Activated naive CD8-positive, alpha-beta T cell treated with anti-CD3 and anti-CD28 coated beads, Interleukin-2, amount 50 U/mL, for 16 hours (primary cell): Measurements from ENCODE around the gene ZC3HAV1.
A peak's percentile ranks its signal among the peaks of the same experiment; 100 is the strongest.
"Not testable (repeated sequence)": the region's sequence is repeated elsewhere in the genome, so short reads cannot be mapped to it uniquely, and the experiment has no call there.

ENCODE experiments used
- DNase-seq: peaks from one replicate; pipeline ENCODE4 v3.0.0-alpha.2; 2020; ENCODE audit warnings: low read depth, low spot score

Gene ZC3HAV1

GRCh38 chr7:139087212-139087611 is 22.3 kb downstream of the ZC3HAV1 start:
- no peak for DNase-seq

DNA sequence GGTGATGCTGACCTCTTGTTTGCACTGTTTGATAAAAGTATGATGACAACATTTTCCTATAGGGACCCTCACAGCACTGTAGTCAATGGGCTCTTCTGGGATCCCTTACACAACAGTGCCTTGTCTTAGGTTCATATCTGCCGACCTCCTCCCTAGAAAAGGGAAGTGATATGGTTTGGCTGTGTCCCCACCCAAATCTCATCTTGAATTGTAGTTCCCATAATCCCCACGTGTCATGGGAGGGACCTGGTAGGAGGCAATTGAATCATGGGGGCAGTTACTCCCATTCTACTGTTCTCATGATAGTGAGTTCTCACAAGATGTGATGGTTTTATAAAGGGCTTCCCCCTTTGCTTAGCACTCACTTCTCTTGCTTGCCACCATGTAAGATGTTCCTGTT is 23.1 kb downstream of the ZC3HAV1 start:
- DNase-seq = no peak

- no peak for DNase-seq
These were observed 24.8 kb downstream of the ZC3HAV1 start for GRCh38 chr7:139084709-139085108.

GRCh38 chr7:139081584-139081983 is 27.9 kb downstream of the ZC3HAV1 start:
- no peak for DNase-seq

DNA sequence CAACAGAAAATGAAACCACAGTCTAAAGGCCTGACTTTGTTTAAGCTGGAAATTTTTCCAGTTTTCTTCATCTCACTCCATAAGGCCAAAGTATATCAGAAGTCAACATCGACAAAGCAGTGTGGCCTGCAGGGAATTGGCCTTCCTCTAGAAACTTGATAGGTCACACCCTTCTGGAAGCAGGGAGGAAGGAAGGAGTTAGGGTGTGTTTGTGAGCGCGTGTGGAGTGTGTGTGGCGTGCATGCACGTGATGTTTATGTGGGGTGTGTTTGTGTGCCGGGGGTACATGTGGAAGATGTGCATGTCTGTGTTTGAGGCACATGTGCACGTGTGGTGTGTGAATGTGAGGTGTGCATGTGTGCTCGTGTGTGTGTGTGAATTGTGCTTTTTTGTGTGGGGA is 28.6 kb downstream of the ZC3HAV1 start:
- no peak for DNase-seq

DNA sequence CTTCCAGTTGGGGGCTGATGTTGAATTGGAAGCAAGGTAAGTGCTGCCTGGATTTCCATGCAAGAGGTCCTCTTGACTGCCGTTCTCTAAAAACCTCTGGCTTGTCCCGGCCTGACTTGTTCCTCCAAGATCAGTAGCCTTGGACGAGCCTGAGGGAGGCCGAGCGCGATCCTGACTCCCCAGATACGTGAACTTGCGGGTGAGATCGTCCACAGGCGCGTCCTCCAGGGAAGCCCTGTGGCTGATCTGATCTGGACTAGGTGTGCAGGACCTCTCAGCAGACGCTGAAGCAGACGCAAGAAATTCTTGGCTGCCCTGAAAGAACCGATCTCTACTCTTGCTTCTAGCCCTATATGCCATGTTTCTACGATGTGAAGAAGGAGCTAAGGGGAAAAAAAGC is 29.7 kb downstream of the ZC3HAV1 start:
- no peak for DNase-seq

DNA sequence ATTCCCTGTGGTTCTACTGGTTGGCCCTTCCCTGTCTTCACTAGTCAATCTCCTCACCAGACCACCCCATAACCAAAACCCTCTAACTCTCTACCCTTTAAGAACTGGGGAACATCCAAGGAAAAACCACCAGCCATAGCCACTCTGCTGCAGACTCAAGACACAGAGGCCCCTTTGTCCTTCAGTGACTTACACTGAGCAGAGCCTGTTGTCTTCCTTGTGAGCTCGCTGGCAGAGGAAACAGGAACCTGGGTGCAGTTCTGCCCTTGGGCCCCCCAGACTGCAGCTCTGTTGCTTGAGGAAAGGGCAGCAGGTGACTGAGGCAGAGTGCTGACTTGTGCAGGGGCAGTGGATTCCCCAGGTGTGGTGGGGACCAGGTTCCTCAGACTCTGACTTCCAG is 30.6 kb downstream of the ZC3HAV1 start:
- no peak for DNase-seq

- no peak for DNase-seq
These were observed 31.1 kb downstream of the ZC3HAV1 start for GRCh38 chr7:139078399-139078798.

DNA sequence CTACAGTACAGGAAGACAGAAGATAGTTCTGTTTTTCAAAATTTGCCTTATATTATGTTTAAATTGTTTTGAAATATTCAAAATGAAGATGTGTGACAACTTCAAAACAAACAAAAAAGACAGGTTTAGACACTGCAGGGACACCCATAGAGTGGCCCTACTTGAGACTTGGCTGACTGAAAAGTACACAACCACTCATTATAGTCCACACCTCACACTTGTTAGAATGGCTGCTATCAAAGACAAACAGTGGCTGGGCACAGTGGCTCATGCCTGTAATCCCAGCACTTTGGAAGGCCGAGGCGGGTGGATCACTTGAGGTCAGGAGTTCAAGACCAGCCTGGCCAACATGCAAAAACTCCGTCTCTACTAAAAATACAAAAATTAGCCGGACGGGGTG is 31.8 kb downstream of the ZC3HAV1 start:
- DNase-seq = not testable (repeated sequence)

DNA sequence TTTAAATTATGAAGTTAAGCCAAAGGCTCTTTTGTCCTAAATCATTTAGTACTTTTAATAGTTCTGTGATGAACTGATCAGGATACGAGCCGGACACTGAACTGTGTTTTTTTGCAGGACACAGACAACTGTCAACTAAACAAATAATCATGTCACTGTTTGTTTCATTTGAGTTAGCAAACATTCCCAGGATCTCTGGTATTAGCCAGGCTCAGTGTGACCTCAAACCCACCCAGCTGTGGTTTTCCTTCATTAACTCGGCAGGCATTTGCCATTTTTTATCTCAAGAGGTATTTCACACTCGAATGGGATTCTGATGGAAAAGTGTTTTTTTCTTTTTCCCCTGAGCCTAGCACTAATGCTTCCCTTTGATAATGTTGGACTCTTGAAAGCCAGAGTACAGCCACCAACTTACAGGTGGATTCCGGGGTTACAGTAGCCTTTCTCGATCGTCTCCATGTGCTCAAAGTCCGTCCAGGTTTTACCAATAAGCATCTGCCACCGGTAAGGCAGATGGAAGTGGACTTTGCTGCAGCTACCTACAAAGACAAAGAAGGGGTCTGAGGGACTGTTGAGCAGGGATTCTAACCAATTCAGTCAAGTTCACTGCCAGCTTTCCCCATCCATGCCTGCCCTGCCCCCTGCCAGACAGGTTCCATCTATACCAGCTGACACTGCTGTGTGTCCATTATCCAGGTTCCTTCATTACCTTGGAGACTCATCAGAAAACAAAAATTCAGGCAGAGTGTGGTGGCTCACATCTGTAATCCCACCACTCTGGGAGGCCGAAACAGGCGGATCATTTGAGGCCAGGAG is 33.4 kb downstream of the ZC3HAV1 start:
- no peak for DNase-seq

- DNase-seq = peak; percentile 26
These were observed 34.4 kb downstream of the ZC3HAV1 start for GRCh38 chr7:139075031-139075652.

- no peak for DNase-seq
These were observed 36.7 kb downstream of the ZC3HAV1 start for GRCh38 chr7:139072796-139073195.

- no peak for DNase-seq
These were observed 37.8 kb downstream of the ZC3HAV1 start for GRCh38 chr7:139071680-139072079.

DNA sequence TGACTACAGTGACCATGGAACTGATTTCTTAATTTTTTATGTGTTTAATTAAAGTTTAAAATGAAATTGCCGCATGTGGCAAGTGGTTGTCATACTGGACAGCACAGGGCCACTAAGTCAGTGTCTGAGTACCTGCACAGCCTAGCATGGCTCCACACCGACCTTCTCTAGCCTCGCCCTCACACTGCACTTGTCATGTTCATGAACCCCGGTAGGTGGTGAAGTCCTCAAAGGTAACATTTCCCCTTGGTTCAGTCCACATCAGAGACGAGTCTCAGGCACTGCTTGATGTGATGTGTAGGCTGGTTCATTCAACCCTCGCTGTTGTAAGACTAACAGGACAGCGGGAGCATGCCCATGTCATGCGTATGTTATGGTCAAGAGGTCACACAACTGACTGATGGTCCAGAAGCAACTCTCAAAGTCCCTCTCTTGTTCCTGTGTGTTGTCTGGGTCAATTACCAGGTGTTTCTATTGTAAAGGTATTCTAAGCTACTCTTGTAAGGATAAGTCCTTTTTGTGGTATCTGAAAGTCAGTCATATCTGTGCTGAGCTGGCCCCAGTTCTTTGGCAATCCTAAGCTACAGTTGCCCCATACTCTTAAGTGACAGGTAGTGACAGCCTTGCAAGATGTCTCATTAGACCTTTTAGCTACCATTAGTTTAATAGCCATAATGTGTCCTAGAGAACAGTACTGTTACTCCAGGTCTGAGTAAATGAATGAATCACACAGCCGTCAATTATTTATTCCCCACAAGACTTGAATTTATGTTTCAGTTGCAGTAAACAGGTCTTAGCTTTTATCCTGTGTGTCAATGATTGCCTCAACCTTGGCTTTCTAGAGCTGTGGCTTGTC is 40.7 kb downstream of the ZC3HAV1 start:
- DNase-seq = no peak

DNA sequence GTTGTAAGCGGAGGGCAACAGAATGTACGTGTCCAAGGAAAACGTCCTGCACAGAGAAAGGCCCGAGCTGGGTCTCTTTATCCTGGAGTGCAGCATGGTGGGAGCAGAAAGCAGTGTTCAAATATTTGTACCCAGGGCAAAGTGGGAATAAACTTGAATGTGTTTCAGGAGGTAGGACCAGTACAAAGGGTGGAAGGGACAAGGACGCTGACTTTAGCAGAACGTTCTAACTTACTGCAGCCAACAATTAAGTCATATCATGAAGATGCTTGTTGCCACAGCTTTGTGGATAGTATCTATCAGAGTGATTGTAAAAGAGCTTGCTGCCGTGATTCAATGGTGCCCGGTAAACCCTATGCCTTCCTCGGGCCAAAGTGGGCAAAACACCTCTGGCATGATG is 43.2 kb downstream of the ZC3HAV1 start:
- no peak for DNase-seq

GRCh38 chr7:139065323-139065722 is 44.2 kb downstream of the ZC3HAV1 start:
- DNase-seq = no peak

- DNase-seq = no peak
These were observed 48.1 kb downstream of the ZC3HAV1 start for GRCh38 chr7:139061416-139061815.

GRCh38 chr7:139060695-139061237 is 48.8 kb downstream of the ZC3HAV1 start:
- DNase-seq = no peak

DNA sequence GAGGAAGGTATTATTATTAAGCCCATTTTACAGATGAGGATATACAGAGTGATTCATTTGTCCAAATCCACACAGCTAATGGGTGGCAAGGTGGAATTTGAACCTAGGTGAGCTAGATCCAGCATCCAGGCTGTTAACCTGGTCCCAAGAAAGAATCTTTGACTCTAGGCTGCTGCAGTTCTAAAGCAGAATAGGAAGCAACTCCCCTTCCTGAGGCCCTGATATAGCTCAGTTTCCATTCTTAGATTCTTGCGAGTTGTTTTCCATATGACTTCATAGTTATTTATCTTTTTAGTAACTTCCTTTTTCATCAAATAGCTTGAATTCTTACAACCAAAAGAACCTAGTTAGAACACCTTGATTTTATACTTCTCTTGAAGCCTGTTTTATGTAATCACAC is 49.6 kb downstream of the ZC3HAV1 start:
- no peak for DNase-seq

- no peak for DNase-seq
These were observed 50.6 kb downstream of the ZC3HAV1 start for GRCh38 chr7:139058943-139059342.

DNA sequence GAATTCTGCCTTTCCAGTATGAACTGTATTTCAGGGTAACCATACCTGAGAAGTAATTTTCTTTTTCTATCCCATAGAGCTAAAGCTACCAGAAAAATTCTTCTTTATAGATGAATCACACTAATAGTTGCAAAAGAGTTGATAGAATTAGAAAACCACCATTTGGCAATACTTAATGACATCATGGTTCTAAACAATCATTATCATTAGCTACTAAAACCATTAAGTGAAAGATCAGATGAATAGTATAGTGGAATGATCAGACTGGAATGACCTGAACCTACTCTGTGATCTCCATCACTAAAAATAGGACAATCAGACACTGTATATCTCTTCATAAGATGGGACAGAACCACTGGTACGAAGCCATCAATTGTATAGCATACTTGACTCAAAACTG is 53.8 kb downstream of the ZC3HAV1 start:
- no peak for DNase-seq

DNA sequence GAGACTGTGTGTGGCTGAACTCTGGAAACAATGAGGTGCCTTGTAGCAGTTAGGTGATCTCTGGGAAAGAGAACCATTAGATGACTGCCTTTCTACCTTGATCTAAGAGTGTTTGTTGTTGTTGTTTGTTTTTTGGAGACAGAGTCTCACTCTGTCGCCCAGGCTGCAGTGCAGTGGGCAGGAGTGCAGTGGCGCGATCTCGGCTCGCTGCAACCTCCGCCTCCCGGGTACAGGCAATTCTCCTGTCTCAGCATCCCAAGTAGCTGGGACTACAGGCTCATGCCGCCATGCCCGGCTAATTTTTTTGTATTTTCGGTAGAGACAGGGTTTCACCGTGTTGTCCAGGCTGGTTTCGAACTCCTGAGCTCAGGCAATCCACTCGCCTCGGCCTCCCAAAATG is 54.9 kb downstream of the ZC3HAV1 start:
- DNase-seq = not testable (repeated sequence)
